Parathyroid adenoma (tissue), 2 donors: ENCODE measurements around the gene CDC34.

Experiments used
- H2AFZ ChIP-seq: fragments of 300-600 bp; sonication (generic); one replicate; pipeline ENCODE4 v1.7.0; 2017; ENCODE audit warnings: antibody characterized with exemption, mild to moderate bottlenecking
- H3K27ac ChIP-seq: fragments of 300-600 bp; sonication (generic); one replicate; pipeline ENCODE4 v1.7.0; 2017
- H3K27me3 ChIP-seq: fragments of 300-600 bp; sonication (generic); one replicate; pipeline ENCODE4 v1.7.0; 2017; ENCODE audit warnings: low read length; ENCODE audit not compliant: control insufficient read depth, insufficient read depth
- H3K36me3 ChIP-seq: fragments of 300-600 bp; sonication (generic); one replicate; pipeline ENCODE4 v1.7.0; 2017; ENCODE audit warnings: low read length; ENCODE audit not compliant: control insufficient read depth, insufficient read depth
- H3K4me1 ChIP-seq: fragments of 300-600 bp; sonication (generic); one replicate; pipeline ENCODE4 v1.7.0; 2017; ENCODE audit warnings: control low read depth
- H3K4me2 ChIP-seq: fragments of 300-600 bp; sonication (generic); one replicate; pipeline ENCODE4 v1.7.0; 2017; ENCODE audit warnings: low read length
- H3K4me3 ChIP-seq: fragments of 300-600 bp; sonication (generic); one replicate; pipeline ENCODE4 v1.7.0; 2017; ENCODE audit warnings: low read depth, low read length
- H3K79me2 ChIP-seq: fragments of 300-600 bp; sonication (generic); one replicate; pipeline ENCODE4 v1.7.0; 2017; ENCODE audit warnings: control low read depth
- H3K9ac ChIP-seq: fragments of 300-600 bp; sonication (generic); one replicate; pipeline ENCODE4 v1.7.0; 2017; ENCODE audit warnings: mild to moderate bottlenecking
- H3K9me3 ChIP-seq: fragments of 300-600 bp; sonication (generic); one replicate; pipeline ENCODE4 v1.7.0; 2017; ENCODE audit warnings: low read length; ENCODE audit not compliant: control insufficient read depth
- CTCF ChIP-seq: fragments of 300-600 bp; sonication (generic); IDR thresholded peaks from one replicate; pipeline ENCODE4 v1.7.0; 2017; ENCODE audit warnings: antibody characterized with exemption, mild to moderate bottlenecking
- donor health status: primary hyperparathyroidism.

Gene CDC34

GRCh38 chr19:571566-571974, 40.0 kb downstream of the CDC34 start:
- Histone ChIP-seq H3K4me2 (peak overlapping the region; percentile 80), H2AFZ (peak overlapping the region; percentile 91), H3K4me3 (peak overlapping the region; percentile 42), H3K9me3 (no peaks in the 10 kb centered on the region), H3K27me3 (no peaks in the 10 kb centered on the region), H3K4me1 (no peaks in the 10 kb centered on the region), H3K36me3 (no peaks in the 10 kb centered on the region), H3K27ac (peak overlapping the region; percentile 69), H3K79me2 (peaks cover 38% of the 10 kb centered on the region), H3K9ac (no peak overlapping the region)
- TF ChIP-seq CTCF: no peak

GRCh38 chr19:572140-572742, 40.7 kb downstream of the CDC34 start, which contains the start of gene BSG:
BSG (plus strand) TSS chr19:572596; CDS start chr19:572635, 39 bp downstream.
- Histone ChIP-seq H3K9ac (peak within 1 kb of the TSS; percentile 87), H3K4me1 (no peaks in the 10 kb centered on the region)
- no peak for TF ChIP-seq CTCF

DNA sequence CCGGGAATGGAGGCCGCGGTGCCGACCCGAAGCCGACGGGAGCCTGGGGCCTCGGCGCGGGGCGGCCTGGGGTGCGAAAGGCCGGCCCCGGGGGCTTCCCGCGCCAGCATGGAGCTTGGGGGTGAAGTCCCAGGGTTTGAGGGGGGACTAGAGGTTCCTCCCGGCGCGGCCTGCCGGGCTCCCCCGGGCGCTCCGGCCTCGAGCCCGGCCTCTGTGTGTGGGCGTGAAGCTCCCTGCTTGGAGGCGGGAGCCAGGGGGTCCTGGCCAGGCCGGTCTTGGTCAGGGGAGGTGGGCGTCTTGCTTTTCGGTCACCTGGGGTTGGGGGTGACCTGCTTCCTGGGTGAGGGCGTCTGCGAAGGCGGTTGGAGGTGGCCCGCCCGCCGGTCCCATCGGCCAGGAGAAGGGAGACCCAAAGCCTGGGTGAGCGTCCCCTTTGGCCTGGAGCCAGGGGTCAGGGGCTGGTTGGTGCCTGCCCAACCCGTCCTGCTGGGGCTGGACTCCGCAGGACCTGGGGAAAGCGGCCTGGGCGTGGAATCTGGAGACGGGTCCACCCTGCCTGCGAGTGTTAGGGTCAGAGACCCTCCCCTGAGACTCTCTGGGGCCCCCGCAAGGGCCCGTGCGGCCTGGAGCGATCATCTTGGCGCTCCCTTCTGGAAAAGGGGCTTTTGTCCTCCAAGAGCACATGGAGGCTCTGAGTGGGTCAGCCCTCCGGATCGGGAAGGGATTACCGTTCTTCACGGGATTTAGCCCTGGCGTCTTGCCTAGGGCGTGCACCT, 41.4 kb downstream of the CDC34 start:
- Histone ChIP-seq H3K4me1 (no peaks in the 10 kb centered on the region), H3K4me2 (peak overlapping the region; percentile 83), H3K9ac (peak overlapping the region; percentile 87), H3K36me3 (no peaks in the 10 kb centered on the region), H3K27ac (peak overlapping the region; percentile 57), H3K9me3 (no peaks in the 10 kb centered on the region), H3K27me3 (no peaks in the 10 kb centered on the region), H3K79me2 (peaks cover 49% of the 10 kb centered on the region), H3K4me3 (peak overlapping the region; percentile 93), H2AFZ (peak overlapping the region; percentile 77)
- TF ChIP-seq CTCF: no peak

More at GRCh38 chr19:572140-572742, 40.7 kb downstream of the CDC34 start, which contains the start of gene BSG:
- Histone ChIP-seq H3K27ac (peak within 1 kb of the TSS; percentile 69), H3K27me3 (no peaks in the 10 kb centered on the region), H2AFZ (peak within 1 kb of the TSS; percentile 91), H3K9me3 (no peaks in the 10 kb centered on the region), H3K4me2 (peak within 1 kb of the TSS; percentile 83), H3K79me2 (peaks cover 44% of the 10 kb centered on the region), H3K4me3 (peak within 1 kb of the TSS; percentile 93), H3K36me3 (no peaks in the 10 kb centered on the region)

DNA sequence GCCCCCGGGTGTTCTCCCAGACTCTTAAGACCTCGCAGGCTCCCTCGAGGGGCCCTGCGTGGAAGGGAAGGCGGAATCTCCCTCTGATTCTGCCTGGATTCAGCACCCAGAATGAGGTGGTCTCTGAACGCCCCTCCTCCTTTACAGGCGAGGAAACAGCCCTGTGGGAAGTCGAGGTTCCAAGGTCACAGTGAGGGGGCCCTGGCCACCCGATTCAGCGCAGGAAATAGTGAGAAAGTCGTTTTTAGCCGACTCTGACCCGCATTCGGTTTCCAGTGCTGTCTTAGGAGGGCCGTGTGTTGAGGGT, 41.9 kb downstream of the CDC34 start:
- H3K27ac ChIP-seq: no peak overlapping the region
- no peak overlapping the region for H3K9ac ChIP-seq
- no peak for TF ChIP-seq CTCF
- H3K79me2 ChIP-seq: peaks cover 49% of the 10 kb centered on the region
- H3K4me1 ChIP-seq: no peaks in the 10 kb centered on the region
- H3K27me3 ChIP-seq: no peaks in the 10 kb centered on the region
- H2AFZ ChIP-seq: no peak overlapping the region
- H3K4me3 ChIP-seq: peak overlapping the region; percentile 93
- H3K4me2 ChIP-seq: peak overlapping the region; percentile 83
- no peaks in the 10 kb centered on the region for H3K36me3 ChIP-seq
- H3K9me3 ChIP-seq: no peaks in the 10 kb centered on the region
